Upper lobe of left lung (tissue), 6 donors: Measurements from ENCODE around the gene HSF2. TPM values are rescaled to one million over a fixed set of nuclear protein-coding genes. Genes with fewer than 3 reads are reported as not detected.

Experiments
- ATAC-seq, 2 donors: fragments of 200-7000 bp; cut with Tn5 transposase; one replicate each; pipeline ENCODE4 v1.9.1; 2022; ENCODE audit warnings: mild to moderate bottlenecking in 2 of 2, moderate library complexity in 2 of 2; ENCODE audit not compliant: low FRiP score in 2 of 2
- DNase-seq, 2 donors: peaks; one replicate each; pipeline ENCODE4 v3.0.0-alpha.2; 2019 to 2020
- H3K27ac ChIP-seq, 4 donors: fragments of 200-600 bp; sonication (generic); one replicate each; pipeline ENCODE4 v1.5.1; 2016 to 2019
- H3K27me3 ChIP-seq, 4 donors: fragments of 200-600 bp; sonication (generic); one replicate each; pipeline ENCODE4 v1.5.1; 2017 to 2019
- H3K36me3 ChIP-seq, 4 donors: fragments of 200-600 bp; sonication (generic); one replicate each; pipeline ENCODE4 v1.5.1; 2016 to 2019
- H3K4me1 ChIP-seq, 4 donors: fragments of 200-600 bp; sonication (generic); one replicate each; pipeline ENCODE4 v1.5.1; 2018 to 2019
- H3K4me3 ChIP-seq, 4 donors: fragments of 200-600 bp; sonication (generic); one replicate each; pipeline ENCODE4 v1.5.1; 2017 to 2019; ENCODE audit warnings: mild to moderate bottlenecking in 2 of 4, moderate library complexity in 1 of 4
- H3K9me3 ChIP-seq, 4 donors: fragments of 200-600 bp; sonication (generic); one replicate each; pipeline ENCODE4 v1.5.1; 2018 to 2019
- CTCF ChIP-seq, 6 experiments: fragments of 450-650 bp in 4 of 6; fragments of 200-600 bp in 2 of 6; sonication (generic) in 2 of 6; IDR thresholded peaks; one replicate each; pipeline ENCODE4 v1.5.1; 2016 to 2019; ENCODE audit warnings: antibody characterized with exemption in 6 of 6
- EP300 ChIP-seq, 4 donors: sonication (generic); formaldehyde crosslinking; IDR thresholded peaks; one replicate each; pipeline ENCODE4 v1.5.1; 2017; ENCODE audit warnings: antibody characterized with exemption in 4 of 4, control low read depth in 2 of 4
- POLR2A ChIP-seq, 4 donors: fragments of 450-650 bp; IDR thresholded peaks; one replicate each; pipeline ENCODE4 v1.5.1; 2016 to 2017; ENCODE audit warnings: antibody characterized with exemption in 4 of 4, mild to moderate bottlenecking in 2 of 4
- POLR2AphosphoS5 ChIP-seq, 2 donors: sonication (generic); formaldehyde crosslinking; IDR thresholded peaks; one replicate each; pipeline ENCODE4 v1.5.1; 2017; ENCODE audit warnings: antibody characterized with exemption in 2 of 2
- WGBS, 2 donors: methylation state at CpG; one replicate each; pipeline ENCODE4 v1.1.5; 2017 to 2018; 5-methylcytosine and 5-hydroxymethylcytosine counted together
- total RNA-seq, 6 donors: library from RNA; depleted of rRNA in 4 of 6; stranded (reverse); fragments of >200 nt in 4 of 6; gene quantifications; one replicate each; pipeline versions ENCODE4 v1.1.0 to v1.2.1, GENCODE V29; 2016 to 2021
- donor health status: DM: no; HTN: no; CAD: no; lungs with moderate emphysema.
- donor health status: DM: no; HTN: yes; CAD: no; lungs with severe emphysema.

Gene HSF2
- total RNA-seq, 6 donors from 2014 or later = 8.4 to 40.6 (median 14.2) TPM

- H3K27me3 ChIP-seq = no peaks in the 10 kb centered on the region
- H3K9me3 ChIP-seq = no peaks in the 10 kb centered on the region
- DNase-seq (no peak), ATAC-seq (no peak)
- no peaks in the 10 kb centered on the region for H3K4me1 ChIP-seq
- 69 to 71% methylated on average over 6 of the region's 6 CpGs for WGBS, 2 donors
- H3K27ac ChIP-seq = no peak overlapping the region
- TF ChIP-seq CTCF (IDR thresholded peaks at IDR 0.05) (no peak), POLR2AphosphoS5 (IDR thresholded peaks at IDR 0.05) (no peak), POLR2A (IDR thresholded peaks at IDR 0.05) (no peak), EP300 (IDR thresholded peaks at IDR 0.05) (no peak)
- no peak overlapping the region for H3K4me3 ChIP-seq
- peaks cover 0 to 7% (median 4%) of the 10 kb centered on the region in 4 donors for H3K36me3 ChIP-seq
Measured at GRCh38 chr6:122408702-122409458, 9.4 kb downstream of the HSF2 start.

- H3K9me3 ChIP-seq = no peaks in the 10 kb centered on the region
- ATAC-seq = no peak
- no peaks in the 10 kb centered on the region for H3K27me3 ChIP-seq
- H3K4me1 ChIP-seq = no peaks in the 10 kb centered on the region
- no peak overlapping the region for H3K4me3 ChIP-seq
- no peak for DNase-seq
- H3K27ac ChIP-seq = no peak overlapping the region
- peaks cover 0 to 18% (median 6%) of the 10 kb centered on the region in 4 donors for H3K36me3 ChIP-seq
- TF ChIP-seq CTCF (IDR thresholded peaks at IDR 0.05) (no peak), POLR2A (IDR thresholded peaks at IDR 0.05) (no peak), EP300 (IDR thresholded peaks at IDR 0.05) (no peak), POLR2AphosphoS5 (IDR thresholded peaks at IDR 0.05) (no peak)
Measured at GRCh38 chr6:122412001-122412400, 12.5 kb downstream of the HSF2 start.

- H3K27me3 ChIP-seq = no peaks in the 10 kb centered on the region
- H3K27ac ChIP-seq = no peak overlapping the region
- ATAC-seq = no peak
- no peaks in the 10 kb centered on the region for H3K9me3 ChIP-seq
- DNase-seq = no peak
- peaks cover 0 to 46% (median 12%) of the 10 kb centered on the region in 4 donors for H3K36me3 ChIP-seq
- H3K4me1 ChIP-seq = no peaks in the 10 kb centered on the region
- WGBS, 2 donors = 88 to 93% methylated on average over 1 of the region's 1 CpG
- H3K4me3 ChIP-seq = no peak overlapping the region
- no peak for TF ChIP-seq CTCF (IDR thresholded peaks at IDR 0.05)
- TF ChIP-seq POLR2AphosphoS5 (IDR thresholded peaks at IDR 0.05) = no peak
- no peak for TF ChIP-seq POLR2A (IDR thresholded peaks at IDR 0.05)
- no peak for TF ChIP-seq EP300 (IDR thresholded peaks at IDR 0.05)
Measured at GRCh38 chr6:122416825-122417224, 17.4 kb downstream of the HSF2 start.

GRCh38 chr6:122422003-122422402 lies 22.6 kb downstream of the HSF2 start:
- WGBS, 2 donors = 97% methylated on average over 2 of the region's 2 CpGs
- H3K36me3 ChIP-seq = peaks cover 3 to 74% (median 11%) of the 10 kb centered on the region in 4 donors

More at GRCh38 chr6:122422003-122422402, 22.6 kb downstream of the HSF2 start:
- TF ChIP-seq POLR2A (IDR thresholded peaks at IDR 0.05) (no peak), EP300 (IDR thresholded peaks at IDR 0.05) (no peak), POLR2AphosphoS5 (IDR thresholded peaks at IDR 0.05) (no peak), CTCF (IDR thresholded peaks at IDR 0.05) (no peak)
- ATAC-seq = no peak
- Histone ChIP-seq H3K27ac (no peak overlapping the region), H3K4me3 (no peak overlapping the region), H3K27me3 (no peaks in the 10 kb centered on the region), H3K9me3 (no peaks in the 10 kb centered on the region), H3K4me1 (no peaks in the 10 kb centered on the region)
- no peak for DNase-seq
